Measurements from ENCODE around the gene SS18. TPM values are rescaled to one million over a fixed set of nuclear protein-coding genes. Genes with fewer than 3 reads are reported as not detected.

SS18 gene
- total and polyA plus RNA-seq, 8 donors, result 17.0 to 38.0 (median 20.2) TPM

GRCh38 chr18:26002375-26002910 lies 88.0 kb downstream of the SS18 start:
- DNase-seq, result no peak
- Histone ChIP-seq H3K36me3 (no peaks in the 10 kb centered on the region), H3K27me3 (no peaks in the 10 kb centered on the region), H3K4me3 (no peak overlapping the region), H3K4me1 (no peaks in the 10 kb centered on the region), H3K9me3 (no peaks in the 10 kb centered on the region), H3K27ac (no peak overlapping the region)
- no peak for ATAC-seq
- WGBS, 2 donors, result 63 to 73% methylated on average over 1 of the region's 1 CpG
- FAIRE-seq, result no peak
- intact Hi-C loops (cut with DNase I), result no loop called here
- no peak for TF ChIP-seq CTCF (IDR thresholded peaks at IDR 0.05)

- Histone ChIP-seq H3K9me3 (no peaks in the 10 kb centered on the region), H3K27ac (no peak overlapping the region), H3K27me3 (no peaks in the 10 kb centered on the region), H3K4me1 (no peaks in the 10 kb centered on the region), H3K4me3 (no peak overlapping the region), H3K36me3 (no peaks in the 10 kb centered on the region)
- no peak for TF ChIP-seq CTCF (IDR thresholded peaks at IDR 0.05)
- ATAC-seq (no peak), FAIRE-seq (no peak), DNase-seq (no peak)
- intact Hi-C loops (cut with DNase I), result no loop called here
Measured at GRCh38 chr18:25998461-25998860, 92.0 kb downstream of the SS18 start.

GRCh38 chr18:25992566-25992965 lies 97.8 kb downstream of the SS18 start:
- H3K27ac ChIP-seq, result no peak overlapping the region
- no peaks in the 10 kb centered on the region for H3K36me3 ChIP-seq
- FAIRE-seq (no peak), ATAC-seq (no peak), DNase-seq (no peak)
- WGBS, 2 donors, result 65 to 83% methylated on average over 2 of the region's 2 CpGs
- no peak overlapping the region for H3K4me3 ChIP-seq
- no peaks in the 10 kb centered on the region for H3K9me3 ChIP-seq
- intact Hi-C loops (cut with DNase I), result no loop called here
- H3K27me3 ChIP-seq, result no peaks in the 10 kb centered on the region
- no peaks in the 10 kb centered on the region for H3K4me1 ChIP-seq
- no peak for TF ChIP-seq CTCF (IDR thresholded peaks at IDR 0.05)

- ATAC-seq (no peak), DNase-seq (no peak), FAIRE-seq (no peak)
- no peak for TF ChIP-seq CTCF (IDR thresholded peaks at IDR 0.05)
- Histone ChIP-seq H3K4me1 (no peaks in the 10 kb centered on the region), H3K27me3 (no peaks in the 10 kb centered on the region), H3K27ac (no peak overlapping the region), H3K36me3 (no peaks in the 10 kb centered on the region), H3K9me3 (no peaks in the 10 kb centered on the region), H3K4me3 (no peak overlapping the region)
- 81 to 89% methylated on average over 8 of the region's 8 CpGs for WGBS, 2 donors
- intact Hi-C loops (cut with DNase I), result no loop called here
Measured at GRCh38 chr18:25990473-25990872, 99.9 kb downstream of the SS18 start.

GRCh38 chr18:25985707-25986394 lies 104.6 kb downstream of the SS18 start:
- DNase-seq, result no peak
- no peak overlapping the region for H3K4me3 ChIP-seq
- TF ChIP-seq CTCF (IDR thresholded peaks at IDR 0.05), result no peak
- H3K36me3 ChIP-seq, result no peaks in the 10 kb centered on the region
- FAIRE-seq, result no peak
- H3K27me3 ChIP-seq, result no peaks in the 10 kb centered on the region
- no peaks in the 10 kb centered on the region for H3K9me3 ChIP-seq
- H3K27ac ChIP-seq, result no peak overlapping the region
- no peaks in the 10 kb centered on the region for H3K4me1 ChIP-seq
- WGBS, 2 donors, result 37 to 46% methylated on average over 1 of the region's 1 CpG
- intact Hi-C loops (cut with DNase I), result no loop called here
- ATAC-seq, result no peak

Measured in pancreas (tissue), 10 donors.